Panc1 (cell line): ENCODE results near the gene NKPD1.

Source experiments
- POLR2AphosphoS5 ChIP-seq: IDR thresholded peaks from 2 replicates; pipeline ENCODE4 v1.6.1; 2012; ENCODE audit warnings: mild to moderate bottlenecking, low read depth, low read length, moderate library complexity
- SIN3A ChIP-seq: IDR thresholded peaks from 2 replicates; pipeline ENCODE4 v1.6.1; 2012; ENCODE audit warnings: low read depth, mild to moderate bottlenecking, low read length, moderate library complexity, borderline replicate concordance; ENCODE audit not compliant: insufficient read depth
- TF ChIP-seq, protein P1 (sequence below): fragments of 450-650 bp; IDR thresholded peaks from 2 replicates; pipeline ENCODE4 v1.5.1; 2017; ENCODE audit warnings: mild to moderate bottlenecking
- TF ChIP-seq, protein P2 (sequence below), 2 experiments: IDR thresholded peaks; 2 replicates each; pipeline ENCODE4 v1.6.1; 2011 to 2012; ENCODE audit warnings: low read depth in 2 of 2, control low read depth in 1 of 2, low read length in 1 of 2, mild to moderate bottlenecking in 1 of 2, moderate library complexity in 1 of 2; ENCODE audit not compliant: insufficient read depth in 1 of 2

DNA sequence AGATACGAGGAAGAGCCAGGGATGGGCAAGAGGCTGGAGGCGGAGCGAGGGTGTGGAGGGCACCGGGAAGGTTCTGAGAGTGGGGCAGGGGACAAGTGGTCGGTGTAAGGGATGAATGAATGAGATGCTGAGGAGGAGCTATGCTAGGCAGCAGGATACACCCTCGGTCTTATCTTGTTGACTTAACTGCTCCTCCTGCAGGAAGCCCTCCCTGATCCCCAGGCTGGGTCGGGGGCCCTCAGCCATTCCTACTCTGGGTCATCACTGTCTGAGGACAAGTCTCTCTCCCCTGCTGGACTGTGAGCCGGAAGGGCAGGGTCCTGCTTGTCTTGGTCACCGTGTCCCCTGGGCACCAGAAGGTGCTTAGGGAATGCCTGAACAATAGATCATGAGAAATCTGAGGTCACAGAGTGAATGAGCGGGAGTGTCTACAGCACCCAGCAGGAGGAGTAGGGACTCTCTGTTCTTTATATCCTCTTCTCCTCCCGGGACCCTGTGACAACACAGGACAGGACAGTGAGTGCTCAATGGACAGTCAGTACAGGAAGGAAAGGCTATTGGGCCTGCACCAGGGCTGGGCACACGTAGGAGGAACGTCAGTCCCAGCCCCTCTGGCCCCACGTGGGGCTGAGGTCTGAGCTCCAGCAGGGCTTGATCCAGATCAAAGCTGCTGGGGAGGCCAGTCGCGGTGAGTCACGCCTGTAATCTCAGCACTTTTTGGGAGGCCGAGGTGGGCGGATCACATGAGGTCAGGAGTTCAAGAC lies 6.5 kb downstream of the NKPD1 start:
- TF ChIP-seq, protein P1, sequence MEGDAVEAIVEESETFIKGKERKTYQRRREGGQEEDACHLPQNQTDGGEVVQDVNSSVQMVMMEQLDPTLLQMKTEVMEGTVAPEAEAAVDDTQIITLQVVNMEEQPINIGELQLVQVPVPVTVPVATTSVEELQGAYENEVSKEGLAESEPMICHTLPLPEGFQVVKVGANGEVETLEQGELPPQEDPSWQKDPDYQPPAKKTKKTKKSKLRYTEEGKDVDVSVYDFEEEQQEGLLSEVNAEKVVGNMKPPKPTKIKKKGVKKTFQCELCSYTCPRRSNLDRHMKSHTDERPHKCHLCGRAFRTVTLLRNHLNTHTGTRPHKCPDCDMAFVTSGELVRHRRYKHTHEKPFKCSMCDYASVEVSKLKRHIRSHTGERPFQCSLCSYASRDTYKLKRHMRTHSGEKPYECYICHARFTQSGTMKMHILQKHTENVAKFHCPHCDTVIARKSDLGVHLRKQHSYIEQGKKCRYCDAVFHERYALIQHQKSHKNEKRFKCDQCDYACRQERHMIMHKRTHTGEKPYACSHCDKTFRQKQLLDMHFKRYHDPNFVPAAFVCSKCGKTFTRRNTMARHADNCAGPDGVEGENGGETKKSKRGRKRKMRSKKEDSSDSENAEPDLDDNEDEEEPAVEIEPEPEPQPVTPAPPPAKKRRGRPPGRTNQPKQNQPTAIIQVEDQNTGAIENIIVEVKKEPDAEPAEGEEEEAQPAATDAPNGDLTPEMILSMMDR = no peak
- TF ChIP-seq POLR2AphosphoS5 = no peak
- TF ChIP-seq, protein P2, sequence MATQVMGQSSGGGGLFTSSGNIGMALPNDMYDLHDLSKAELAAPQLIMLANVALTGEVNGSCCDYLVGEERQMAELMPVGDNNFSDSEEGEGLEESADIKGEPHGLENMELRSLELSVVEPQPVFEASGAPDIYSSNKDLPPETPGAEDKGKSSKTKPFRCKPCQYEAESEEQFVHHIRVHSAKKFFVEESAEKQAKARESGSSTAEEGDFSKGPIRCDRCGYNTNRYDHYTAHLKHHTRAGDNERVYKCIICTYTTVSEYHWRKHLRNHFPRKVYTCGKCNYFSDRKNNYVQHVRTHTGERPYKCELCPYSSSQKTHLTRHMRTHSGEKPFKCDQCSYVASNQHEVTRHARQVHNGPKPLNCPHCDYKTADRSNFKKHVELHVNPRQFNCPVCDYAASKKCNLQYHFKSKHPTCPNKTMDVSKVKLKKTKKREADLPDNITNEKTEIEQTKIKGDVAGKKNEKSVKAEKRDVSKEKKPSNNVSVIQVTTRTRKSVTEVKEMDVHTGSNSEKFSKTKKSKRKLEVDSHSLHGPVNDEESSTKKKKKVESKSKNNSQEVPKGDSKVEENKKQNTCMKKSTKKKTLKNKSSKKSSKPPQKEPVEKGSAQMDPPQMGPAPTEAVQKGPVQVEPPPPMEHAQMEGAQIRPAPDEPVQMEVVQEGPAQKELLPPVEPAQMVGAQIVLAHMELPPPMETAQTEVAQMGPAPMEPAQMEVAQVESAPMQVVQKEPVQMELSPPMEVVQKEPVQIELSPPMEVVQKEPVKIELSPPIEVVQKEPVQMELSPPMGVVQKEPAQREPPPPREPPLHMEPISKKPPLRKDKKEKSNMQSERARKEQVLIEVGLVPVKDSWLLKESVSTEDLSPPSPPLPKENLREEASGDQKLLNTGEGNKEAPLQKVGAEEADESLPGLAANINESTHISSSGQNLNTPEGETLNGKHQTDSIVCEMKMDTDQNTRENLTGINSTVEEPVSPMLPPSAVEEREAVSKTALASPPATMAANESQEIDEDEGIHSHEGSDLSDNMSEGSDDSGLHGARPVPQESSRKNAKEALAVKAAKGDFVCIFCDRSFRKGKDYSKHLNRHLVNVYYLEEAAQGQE (IDR thresholded peaks at IDR 0.05; ENCODE audit: insufficient read depth in 1 of 2, low read depth in 2 of 2, low read length in 1 of 2) = no peak
- no peak for TF ChIP-seq SIN3A
